Keratinocyte (primary cell): ENCODE measurements around the gene SYT2. TPM values are rescaled to one million over a fixed set of nuclear protein-coding genes. Genes with fewer than 3 reads are reported as not detected.

ENCODE experiments used
- DNase-seq: peaks from one replicate; pipeline ENCODE4 v3.0.0-alpha.2; 2011; ENCODE audit warnings: low read depth, missing footprints, low spot score
- FAIRE-seq: peaks from 2 replicates; lab custom pipeline; 2011; peaks lifted over from hg19 to GRCh38; lab: Jason Lieb, UNC
- H2AFZ ChIP-seq: 2 replicates; pipeline ENCODE4 v1.6.0; 2012; ENCODE audit warnings: low read length, control low read depth, inconsistent platforms; ENCODE audit not compliant: control insufficient read depth
- H3K27ac ChIP-seq: 2 replicates; pipeline ENCODE4 v1.5.1; 2011; ENCODE audit warnings: low read length; ENCODE audit not compliant: control insufficient read depth, insufficient read depth
- H3K27me3 ChIP-seq: 3 replicates; pipeline ENCODE4 v1.6.0; 2011; ENCODE audit warnings: low read length; ENCODE audit not compliant: control insufficient read depth, insufficient read depth; ENCODE audit errors: extremely low read depth
- H3K36me3 ChIP-seq, 2 experiments: 2 replicates in 1 of 2; 3 replicates in 1 of 2; pipeline ENCODE4 v1.5.1; 2011; ENCODE audit warnings: low read length in 2 of 2, mild to moderate bottlenecking in 1 of 2; ENCODE audit not compliant: control insufficient read depth in 2 of 2, insufficient read depth in 2 of 2; ENCODE audit errors: extremely low read depth in 1 of 2
- H3K4me1 ChIP-seq: 3 replicates; pipeline ENCODE4 v1.5.1; 2011; ENCODE audit warnings: low read length; ENCODE audit not compliant: control insufficient read depth, insufficient read depth; ENCODE audit errors: extremely low read depth
- H3K4me2 ChIP-seq: 3 replicates; pipeline ENCODE4 v1.6.0; 2011; ENCODE audit warnings: low read depth, low read length; ENCODE audit not compliant: control insufficient read depth, insufficient read depth; ENCODE audit errors: extremely low read depth
- H3K4me3 ChIP-seq, 3 experiments: fragments of 200-600 bp in 1 of 3; sonication (generic) in 1 of 3; 2 replicates in 2 of 3; 3 replicates in 1 of 3; pipeline ENCODE4 v1.5.1; 2011 to 2016; ENCODE audit warnings: low read length in 3 of 3, mild to moderate bottlenecking in 3 of 3, control low read depth in 2 of 3, inconsistent platforms in 1 of 3, low read depth in 1 of 3, mixed read lengths in 1 of 3, mixed run types in 1 of 3, moderate library complexity in 1 of 3; ENCODE audit not compliant: control insufficient read depth in 2 of 3, insufficient read depth in 2 of 3; ENCODE audit errors: extremely low read depth in 1 of 3
- H3K79me2 ChIP-seq: 2 replicates; pipeline ENCODE4 v1.6.0; 2012; ENCODE audit warnings: low read length; ENCODE audit not compliant: control insufficient read depth, insufficient read depth
- H3K9ac ChIP-seq: 3 replicates; pipeline ENCODE4 v1.6.0; 2011; ENCODE audit warnings: low read length; ENCODE audit not compliant: control insufficient read depth, insufficient read depth; ENCODE audit errors: extremely low read depth
- H3K9me1 ChIP-seq: 3 replicates; pipeline ENCODE4 v1.6.0; 2011; ENCODE audit warnings: low read length; ENCODE audit not compliant: control insufficient read depth, insufficient read depth; ENCODE audit errors: extremely low read depth
- H3K9me3 ChIP-seq: 2 replicates; pipeline ENCODE4 v1.5.1; 2012; ENCODE audit warnings: low read depth, low read length; ENCODE audit not compliant: control insufficient read depth
- H4K20me1 ChIP-seq: 3 replicates; pipeline ENCODE4 v1.6.0; 2011; ENCODE audit warnings: low read length; ENCODE audit not compliant: control insufficient read depth, insufficient read depth; ENCODE audit errors: extremely low read depth
- CTCF ChIP-seq, 3 experiments: IDR thresholded peaks in 1 of 3; conservative IDR thresholded peaks in 1 of 3; optimal IDR thresholded peaks in 1 of 3; 2 replicates in 2 of 3; 3 replicates in 1 of 3; pipeline versions ENCODE3 to v1.5.1; 2011; ENCODE audit warnings: low read length in 3 of 3, mild to moderate bottlenecking in 3 of 3, moderate library complexity in 2 of 3, control low read depth in 1 of 3, inconsistent platforms in 1 of 3; ENCODE audit not compliant: insufficient read depth in 2 of 3; ENCODE audit errors: extremely low read depth in 1 of 3
- EZH2 ChIP-seq: IDR thresholded peaks from one replicate; pipeline ENCODE4 v1.6.1; 2012; ENCODE audit warnings: inconsistent platforms, mild to moderate bottlenecking, low read length, moderate library complexity
- dilution Hi-C: fragments of 300-500 bp; cut with MboI; formaldehyde crosslinking; loops from one replicate; pipeline ENCODE4 v1.7.0; 2020; ENCODE audit warnings: low sequenced_read_pairs; ENCODE audit not compliant: extremely low pct_ligation_motif_present
- polyA plus RNA-seq, 5 experiments: library from polyadenylated mRNA; depleted of rRNA in 3 of 5; stranded (reverse) in 3 of 5; stranded (forward) in 1 of 5; unstranded in 1 of 5; fragments of >200 nt; gene quantifications; 1 replicate in 1 of 5; 2 replicates in 3 of 5; 3 replicates in 1 of 5; pipeline versions ENCODE4 v1.2.1 to v1.2.3, GENCODE V29; 2011 to 2012; ENCODE audit warnings: missing spikeins in 2 of 5, low read depth in 1 of 5, low replicate concordance in 1 of 5

SYT2 gene
- polyA plus RNA-seq, 1 donor (not counting 4 experiments of a cell fraction or from before 2014, with no cell fraction given), result not detected

- no peak overlapping the region for H3K27ac ChIP-seq
- H2AFZ ChIP-seq, result no peak overlapping the region
- H3K9me1 ChIP-seq, result no peaks in the 10 kb centered on the region
- dilution Hi-C loops, result no loop called here
- no peaks in the 10 kb centered on the region for H3K9me3 ChIP-seq
- H3K27me3 ChIP-seq, result no peaks in the 10 kb centered on the region
- H3K79me2 ChIP-seq, result no peaks in the 10 kb centered on the region
- no peak overlapping the region for H3K4me2 ChIP-seq
- H3K9ac ChIP-seq, result no peak overlapping the region
- no peak overlapping the region for H3K4me3 ChIP-seq
- no peaks in the 10 kb centered on the region for H4K20me1 ChIP-seq
- no peak for FAIRE-seq
- no peak for TF ChIP-seq EZH2
- TF ChIP-seq CTCF (optimal IDR thresholded peaks at IDR 0.05 in 1 of 3, IDR thresholded peaks at IDR 0.05 in 1 of 3, conservative IDR thresholded peaks at IDR 0.05 in 1 of 3; ENCODE audit: extremely low read depth in 1 of 3, insufficient read depth in 2 of 3, low read length in 3 of 3), result no peak
- peaks cover 30 to 37% of the 10 kb centered on the region in 2 experiments for H3K36me3 ChIP-seq
- H3K4me1 ChIP-seq, result no peaks in the 10 kb centered on the region
- DNase-seq, result no peak
Observed at GRCh38 chr1:202754293-202754692, 44.0 kb upstream of the SYT2 start.

GRCh38 chr1:202752774-202753173 is 42.5 kb upstream of the SYT2 start:
- FAIRE-seq, result no peak
- dilution Hi-C loops, result no loop called here
- TF ChIP-seq CTCF (optimal IDR thresholded peaks at IDR 0.05 in 1 of 3, IDR thresholded peaks at IDR 0.05 in 1 of 3, conservative IDR thresholded peaks at IDR 0.05 in 1 of 3; ENCODE audit: extremely low read depth in 1 of 3, insufficient read depth in 2 of 3, low read length in 3 of 3) (no peak), EZH2 (no peak)

More at GRCh38 chr1:202752774-202753173, 42.5 kb upstream of the SYT2 start:
- no peak overlapping the region for H2AFZ ChIP-seq
- DNase-seq, result no peak
- H3K9ac ChIP-seq, result no peak overlapping the region
- no peak overlapping the region for H3K4me2 ChIP-seq
- H3K9me3 ChIP-seq, result no peaks in the 10 kb centered on the region
- H3K27ac ChIP-seq, result no peak overlapping the region
- no peaks in the 10 kb centered on the region for H3K79me2 ChIP-seq
- H3K9me1 ChIP-seq, result no peaks in the 10 kb centered on the region
- no peak overlapping the region for H3K4me3 ChIP-seq
- no peaks in the 10 kb centered on the region for H4K20me1 ChIP-seq
- no peaks in the 10 kb centered on the region for H3K4me1 ChIP-seq
- H3K36me3 ChIP-seq, result peaks cover 31 to 35% of the 10 kb centered on the region in 2 experiments
- H3K27me3 ChIP-seq, result no peaks in the 10 kb centered on the region
